Cerebellar cortex (tissue), 1 donor: ENCODE results near the gene TTLL1.
"Not testable (repeated sequence)": the region's sequence is repeated elsewhere in the genome, so short reads cannot be mapped to it uniquely, and the experiment has no call there.

Experiments used
- DNase-seq: peaks from one replicate; pipeline ENCODE4 v3.0.0-alpha.2; 2015; ENCODE audit warnings: low spot score

Gene TTLL1

DNA sequence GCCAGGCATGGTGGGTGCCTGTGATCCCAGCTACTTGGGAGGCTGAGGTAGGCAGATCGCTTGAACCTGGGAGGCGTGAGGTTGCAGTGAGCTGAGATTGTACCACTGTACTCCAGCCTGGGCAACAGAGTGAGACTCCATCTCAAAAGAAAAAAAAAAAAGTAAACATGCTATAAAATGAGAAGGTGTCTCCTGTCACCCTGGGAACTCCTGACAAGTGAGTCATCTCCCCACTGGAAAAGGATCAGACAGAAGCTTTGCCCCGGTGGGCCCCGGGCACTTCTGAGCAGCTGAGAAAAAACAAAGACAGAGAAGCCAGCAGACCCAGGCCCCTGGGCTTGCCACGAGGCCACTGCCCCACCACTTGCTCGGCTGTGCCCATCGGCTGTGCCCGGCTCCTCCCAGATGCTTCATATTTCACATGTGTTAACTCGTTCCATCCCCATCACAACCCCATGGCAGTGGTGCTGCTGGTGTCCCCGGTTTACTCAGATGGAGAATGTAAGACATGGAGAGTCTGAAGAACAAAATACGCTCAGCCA, 22.3 kb downstream of the TTLL1 start:
- DNase-seq, result no peak

DNA sequence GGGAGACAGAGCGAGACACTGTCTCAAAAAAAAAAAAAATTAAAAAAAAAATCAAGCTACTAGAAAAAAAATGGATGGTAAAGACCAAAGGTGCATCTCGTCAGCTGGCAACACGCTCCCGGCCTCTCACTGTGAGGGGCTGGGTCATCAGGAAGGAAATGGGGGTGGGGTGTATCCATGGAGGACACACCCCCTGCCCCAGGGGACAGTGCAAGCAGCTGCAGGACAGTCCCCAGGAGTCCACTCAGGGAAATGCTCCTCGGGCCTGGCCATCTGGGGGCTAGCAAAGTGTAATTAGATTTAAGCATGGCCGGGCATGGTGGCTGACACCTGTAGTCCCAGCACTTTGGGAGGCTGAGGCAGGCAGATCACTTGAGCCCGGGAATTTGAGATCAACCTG, 23.1 kb downstream of the TTLL1 start:
- no peak for DNase-seq

DNA sequence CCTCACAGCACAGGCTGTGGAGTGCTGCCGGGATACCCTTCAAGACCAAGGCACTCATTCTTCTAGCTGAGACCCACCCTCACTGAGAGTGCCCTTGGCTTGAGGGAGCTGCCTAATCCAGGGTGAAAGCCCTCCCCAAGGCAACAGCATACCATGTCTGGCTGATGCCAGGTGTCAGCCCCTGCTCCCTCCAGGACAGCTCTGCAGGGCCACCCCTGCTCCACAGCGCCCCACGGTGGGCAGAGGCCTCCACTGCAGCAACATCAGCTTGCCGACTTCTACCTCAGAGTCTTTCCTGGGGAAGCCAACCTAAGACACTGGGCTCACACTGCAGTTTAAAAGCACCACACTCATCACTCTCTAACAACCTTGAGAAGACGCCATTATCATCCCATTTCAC, 29.0 kb downstream of the TTLL1 start:
- DNase-seq, result peak; percentile 16

DNA sequence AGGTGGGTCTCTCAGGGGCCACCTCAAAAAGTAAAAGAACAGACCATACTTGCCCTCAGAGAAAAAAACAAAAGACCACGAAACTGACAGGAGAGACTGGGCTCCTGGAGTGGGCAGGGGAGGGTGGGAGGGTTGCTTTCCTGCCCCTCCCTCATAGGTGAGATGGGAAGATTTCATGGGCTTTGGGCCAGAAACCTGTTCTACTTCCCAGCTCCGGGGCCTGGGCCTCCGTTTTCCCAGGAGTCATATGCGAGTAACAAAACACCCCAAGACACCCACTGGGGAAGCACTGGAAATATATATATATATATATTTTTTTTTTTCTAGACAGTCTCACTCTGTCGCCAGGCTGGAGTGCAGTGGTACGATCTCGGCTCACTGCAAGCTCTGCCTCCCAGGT, 31.6 kb downstream of the TTLL1 start:
- no peak for DNase-seq

DNA sequence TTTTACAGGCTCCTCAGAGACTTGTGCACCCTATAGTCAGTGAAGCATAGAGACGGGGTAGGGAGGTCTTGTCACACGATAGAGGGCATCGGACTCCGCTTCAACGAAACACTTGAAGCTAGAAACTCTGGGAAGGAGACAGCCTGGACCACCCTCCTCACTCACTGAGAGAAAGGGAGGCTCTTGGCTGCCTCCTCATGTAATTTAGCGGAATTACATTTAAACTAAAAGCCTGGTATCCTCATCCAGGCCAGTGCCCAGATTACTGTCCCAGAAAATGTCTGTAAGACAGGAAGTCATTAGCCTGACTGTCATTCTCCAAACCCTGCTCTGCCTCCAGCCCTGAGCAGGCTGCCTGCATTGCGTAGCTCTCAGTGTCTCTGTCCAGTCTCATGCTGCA, 36.0 kb downstream of the TTLL1 start:
- no peak for DNase-seq

DNA sequence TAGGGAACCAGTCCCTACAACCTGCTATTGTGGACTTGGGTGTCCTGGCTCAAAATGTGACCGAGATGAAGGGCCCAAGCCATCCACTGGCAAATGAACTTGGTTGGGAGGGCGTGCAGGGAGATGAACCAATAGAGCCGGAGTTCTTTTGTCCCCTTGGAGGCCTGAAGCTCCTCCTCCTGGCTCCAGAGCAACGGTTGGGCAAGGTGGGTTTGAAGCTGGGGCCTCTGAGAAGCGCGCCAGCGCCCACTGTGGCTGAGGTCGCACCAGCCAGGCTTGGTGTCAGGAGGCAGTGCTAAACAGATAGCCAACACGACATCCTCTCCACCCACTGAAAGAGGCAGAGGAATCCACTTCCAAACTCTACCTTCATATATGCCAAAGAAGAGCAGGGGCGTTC, 38.2 kb downstream of the TTLL1 start:
- DNase-seq, result no peak

DNA sequence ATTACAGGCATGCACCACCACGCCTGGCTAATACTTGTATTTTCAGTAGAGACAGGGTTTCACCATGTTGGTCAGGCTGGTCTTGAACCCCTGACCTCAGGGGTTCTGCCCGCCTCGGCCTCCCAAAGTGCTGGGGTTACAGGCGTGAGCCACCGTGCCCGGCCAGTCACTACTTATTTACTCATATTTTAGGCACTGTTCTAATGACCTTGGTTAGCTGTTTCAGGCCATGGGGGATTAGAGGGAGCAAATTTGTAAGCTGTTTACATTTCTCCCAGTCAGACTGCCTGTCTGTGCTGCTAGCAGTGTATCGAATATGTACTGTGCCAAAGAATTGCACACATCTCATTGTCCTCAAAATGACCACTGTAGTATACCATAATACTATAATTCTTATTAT, 41.6 kb downstream of the TTLL1 start:
- DNase-seq, result no peak

DNA sequence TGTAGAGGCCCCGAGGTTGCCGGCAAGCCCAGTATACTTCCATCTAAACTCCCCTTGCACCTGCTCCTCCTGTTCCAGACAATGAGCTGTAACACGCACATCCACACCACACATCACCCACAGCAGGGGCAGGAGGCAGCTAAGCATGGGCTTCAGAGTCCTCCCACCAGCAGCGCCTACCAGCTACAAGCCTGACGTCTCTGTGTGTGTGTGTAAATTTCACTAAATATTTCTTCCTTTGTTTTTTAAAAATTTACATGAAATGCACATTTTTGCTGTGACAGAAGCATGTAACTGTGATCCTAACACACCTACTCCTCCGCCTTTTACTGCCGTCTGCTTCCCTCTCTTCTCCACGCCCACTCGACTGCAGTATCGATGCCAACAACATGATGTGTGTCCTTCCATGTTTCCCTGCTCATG, 44.9 kb downstream of the TTLL1 start:
- no peak for DNase-seq

DNA sequence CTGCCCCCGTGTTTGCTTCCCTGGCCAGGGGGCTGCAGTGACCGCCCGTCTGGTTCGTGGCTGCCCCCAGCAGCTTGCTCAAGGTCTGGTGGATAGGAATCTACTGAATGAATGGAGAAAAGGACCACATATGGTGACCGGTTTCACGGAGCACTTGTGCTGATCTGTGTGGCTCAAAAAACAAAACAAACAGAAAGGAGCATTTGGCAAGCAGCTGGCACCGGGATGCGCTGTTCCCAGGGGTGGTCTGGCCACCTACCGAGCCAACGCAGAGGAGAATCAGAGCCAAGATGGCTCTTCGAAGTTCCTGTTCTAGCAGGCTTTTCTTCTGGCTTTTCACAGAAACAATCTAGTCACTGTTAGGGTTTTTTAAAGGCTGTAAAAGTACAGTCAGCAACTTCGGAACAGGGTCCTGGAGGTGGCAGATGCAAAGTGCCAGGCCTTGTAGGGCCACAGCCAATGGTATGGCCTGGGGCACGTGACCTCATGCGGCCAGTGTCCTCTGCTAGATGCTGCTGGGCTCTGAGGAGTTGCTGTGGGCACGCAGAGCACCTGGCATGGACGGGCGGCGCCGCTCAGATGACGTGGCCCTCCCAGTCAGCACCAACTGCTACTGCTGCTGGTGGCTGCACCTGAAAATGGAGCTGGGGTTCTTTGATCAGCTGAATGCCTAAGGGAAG, 47.0 kb downstream of the TTLL1 start:
- peak; percentile 83 for DNase-seq

DNA sequence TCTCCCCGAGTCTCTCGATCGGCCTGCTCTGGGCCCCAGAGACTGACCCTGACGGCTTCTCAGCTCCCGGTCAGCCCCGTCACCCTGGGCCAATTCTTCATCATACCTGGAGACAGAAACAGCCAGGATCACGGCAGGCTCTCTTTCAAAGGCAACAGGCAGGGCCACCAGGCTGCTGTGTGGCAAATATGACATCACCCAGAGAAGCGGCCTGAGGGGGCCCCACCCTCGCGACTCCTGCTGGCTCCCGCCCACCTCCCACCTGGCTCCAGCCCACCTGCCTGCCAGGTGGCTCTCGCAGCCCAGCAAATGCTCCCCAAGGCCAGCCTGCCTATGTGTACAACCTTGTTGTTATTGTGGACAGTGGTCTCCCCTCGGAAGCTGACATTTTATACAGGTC, 49.4 kb downstream of the TTLL1 start:
- no peak for DNase-seq

DNA sequence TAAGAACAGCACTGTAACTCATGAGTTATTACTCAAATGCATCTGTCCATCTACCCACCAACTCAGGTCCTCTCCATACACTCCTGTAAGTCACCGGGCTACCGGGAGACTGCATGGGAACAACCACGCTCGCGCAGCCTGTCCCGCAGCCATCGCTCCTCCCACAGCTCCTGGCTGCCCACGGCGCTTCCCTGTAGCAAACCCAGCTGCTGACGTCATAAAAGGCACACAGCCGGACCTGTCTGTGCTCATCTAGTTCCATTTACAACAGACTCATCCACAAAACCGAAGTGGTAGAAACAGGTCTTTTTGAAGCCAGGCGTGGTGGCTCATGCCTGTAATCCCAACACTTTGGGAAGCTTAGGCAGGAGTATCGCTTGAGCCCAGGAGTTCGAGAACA, 50.9 kb downstream of the TTLL1 start:
- no peak for DNase-seq

DNA sequence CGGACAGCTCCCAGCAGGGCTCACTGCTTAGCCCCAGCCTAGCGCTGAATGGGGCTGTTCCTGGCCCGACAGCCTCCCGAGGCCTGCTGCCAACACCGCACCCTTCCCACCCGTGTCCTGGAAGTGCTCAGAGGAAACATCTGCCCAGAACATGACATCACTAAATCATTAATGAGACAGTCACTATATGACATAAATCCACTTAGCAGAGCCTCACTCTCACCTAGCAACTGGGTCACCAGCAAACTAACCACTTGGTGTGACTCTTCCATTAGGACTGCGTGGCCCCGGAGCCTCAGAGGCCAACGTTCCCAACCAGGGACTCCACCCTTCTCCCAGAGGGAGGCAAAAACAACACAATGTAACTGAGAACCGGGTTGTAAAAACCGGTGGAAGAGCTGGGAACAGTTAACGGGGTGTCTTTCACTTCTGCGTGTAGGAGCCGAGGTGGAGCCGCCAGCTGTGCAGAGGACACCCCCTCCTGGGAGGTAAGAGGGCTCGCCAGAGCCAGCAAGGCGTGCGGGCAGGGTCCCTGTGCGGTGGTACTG, 52.8 kb downstream of the TTLL1 start:
- DNase-seq, result no peak

DNA sequence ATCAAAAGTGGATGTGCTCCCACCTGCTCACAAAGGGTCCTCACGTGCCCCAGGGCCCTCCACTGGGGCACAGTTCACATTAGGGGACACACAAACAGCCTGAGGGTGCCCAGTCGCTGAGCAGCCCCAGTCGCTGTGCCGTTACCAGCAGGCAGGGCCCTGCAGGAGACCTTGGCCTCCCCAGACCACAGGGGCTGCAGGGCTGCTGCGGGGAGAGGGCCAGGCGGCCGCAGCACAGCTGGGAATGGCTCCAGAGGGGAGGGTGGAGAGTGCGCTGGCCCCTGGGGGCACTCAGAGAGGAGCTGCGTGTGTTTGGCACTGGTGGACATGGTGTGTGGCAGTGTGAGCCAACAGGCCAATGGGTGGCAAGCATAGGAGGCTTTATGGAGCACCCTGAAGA, 53.9 kb downstream of the TTLL1 start:
- no peak for DNase-seq

DNA sequence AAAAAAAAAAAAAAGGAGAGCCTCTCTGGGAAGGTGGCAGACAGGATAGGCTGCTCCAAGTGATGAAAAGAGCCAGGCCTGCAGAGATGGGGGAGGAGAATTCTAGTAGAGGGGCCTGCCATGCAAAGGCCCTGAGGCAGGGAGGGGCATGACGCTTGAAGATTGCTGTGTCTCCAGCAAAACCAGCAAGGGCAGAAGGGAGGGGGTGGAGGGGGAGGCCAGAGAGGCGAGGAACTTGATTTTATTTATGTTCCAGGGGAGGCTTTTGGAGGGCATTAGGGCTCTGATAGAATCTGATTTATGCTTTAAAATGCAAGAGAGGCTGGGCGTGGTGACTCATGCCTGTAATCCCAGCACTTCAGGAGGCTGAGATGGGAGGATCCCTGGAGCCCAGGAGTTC, 57.6 kb downstream of the TTLL1 start:
- no peak for DNase-seq

DNA sequence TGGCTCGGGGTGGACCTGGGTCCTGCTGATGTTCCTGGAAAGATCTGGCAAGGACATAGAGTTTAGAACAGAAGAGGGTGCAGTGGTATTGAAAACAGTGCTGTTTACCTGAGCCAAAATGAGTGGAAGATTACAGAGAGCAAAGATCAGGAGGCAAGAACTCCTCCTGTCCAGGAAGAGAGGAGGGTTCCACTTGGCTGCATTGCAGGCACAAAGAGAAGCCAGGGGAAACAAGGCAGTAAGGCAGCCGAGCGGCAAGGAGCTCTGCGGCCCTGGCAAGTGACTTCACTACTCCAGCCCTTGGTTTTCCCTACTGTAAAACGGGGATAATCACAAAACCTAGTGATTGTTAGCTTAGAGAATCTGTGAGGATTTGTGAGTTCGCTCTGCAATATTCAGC, 70.6 kb downstream of the TTLL1 start:
- peak; percentile 42 for DNase-seq

DNA sequence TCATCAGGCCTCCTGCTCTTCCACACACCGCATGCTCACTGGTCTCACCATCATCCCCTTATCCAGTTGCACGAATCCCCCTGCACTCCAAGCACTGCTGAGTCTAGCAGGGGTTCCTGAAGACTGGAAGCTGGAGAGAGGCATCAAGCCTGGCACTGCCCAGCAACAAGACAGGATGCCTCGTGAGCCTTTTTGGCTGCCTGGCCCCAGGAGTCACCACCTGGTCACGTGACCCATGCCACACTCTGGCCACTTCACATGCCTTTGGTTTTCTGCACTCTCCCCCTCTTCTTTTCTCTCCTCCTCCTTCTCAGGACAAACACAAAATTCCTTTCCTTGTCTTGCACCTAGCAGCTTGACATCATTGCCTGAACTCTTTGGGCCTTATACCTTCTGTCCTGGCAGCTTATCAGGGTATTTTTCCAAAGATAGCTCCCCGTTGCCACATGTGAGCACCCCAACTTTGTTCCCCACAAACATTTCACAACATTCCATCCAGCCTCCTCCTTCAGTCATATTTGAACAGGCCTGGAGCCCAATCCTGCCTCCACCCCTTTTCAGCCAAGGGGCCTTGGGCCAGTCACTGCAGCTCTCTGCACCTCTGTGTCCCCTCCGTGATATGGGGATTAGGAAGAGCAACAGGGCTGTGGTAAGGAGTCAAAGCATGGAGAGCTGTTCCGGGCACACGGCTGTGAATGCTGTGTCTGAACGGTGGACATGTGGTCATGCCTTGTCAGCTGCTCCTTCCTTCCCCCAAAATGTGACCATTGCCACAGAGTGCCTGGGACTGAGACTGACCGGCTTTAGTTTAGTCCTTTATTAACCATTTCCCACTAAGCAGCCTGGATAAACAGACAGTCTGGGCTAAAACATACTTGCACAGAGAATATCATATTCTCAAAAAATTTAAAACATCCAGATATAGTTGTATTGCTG, 71.4 kb downstream of the TTLL1 start:
- DNase-seq, result no peak

DNA sequence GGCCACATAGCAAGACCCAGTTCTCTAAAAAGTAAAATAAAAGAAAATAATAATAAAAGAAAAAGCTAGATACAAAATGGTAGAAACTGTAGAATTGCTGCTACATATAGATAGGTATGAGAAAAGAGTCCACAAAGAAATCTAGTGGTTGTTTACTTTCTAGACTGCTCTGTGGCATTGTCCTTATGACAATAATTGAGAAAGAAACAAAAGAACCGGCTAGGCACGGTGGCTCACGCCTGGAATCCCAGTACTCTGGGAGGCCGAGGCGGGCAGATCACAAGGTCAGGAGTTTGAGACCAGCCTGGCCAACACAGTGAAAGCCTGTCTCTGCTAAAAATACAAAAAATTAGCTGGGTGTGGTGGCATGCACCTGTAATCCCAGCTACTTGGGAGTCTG, 73.0 kb downstream of the TTLL1 start:
- not testable (repeated sequence) for DNase-seq

DNA sequence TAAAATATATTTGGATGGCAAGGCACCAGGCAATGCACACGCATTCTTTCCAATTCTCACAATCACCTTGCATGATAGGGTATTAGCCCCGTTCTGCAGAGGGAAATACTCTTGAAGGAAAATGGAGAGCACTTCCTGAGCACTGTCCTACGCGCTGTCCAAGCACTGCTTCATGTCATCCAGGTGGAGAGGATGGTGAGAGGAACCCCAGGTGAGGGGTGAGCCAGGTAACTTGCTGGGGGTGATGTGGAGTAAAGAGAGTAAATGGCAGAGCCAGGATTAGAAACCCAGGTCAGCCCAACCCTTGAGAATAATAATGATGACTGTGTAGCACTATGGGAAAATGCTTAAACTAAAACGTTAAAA, 73.5 kb downstream of the TTLL1 start:
- DNase-seq, result no peak

DNA sequence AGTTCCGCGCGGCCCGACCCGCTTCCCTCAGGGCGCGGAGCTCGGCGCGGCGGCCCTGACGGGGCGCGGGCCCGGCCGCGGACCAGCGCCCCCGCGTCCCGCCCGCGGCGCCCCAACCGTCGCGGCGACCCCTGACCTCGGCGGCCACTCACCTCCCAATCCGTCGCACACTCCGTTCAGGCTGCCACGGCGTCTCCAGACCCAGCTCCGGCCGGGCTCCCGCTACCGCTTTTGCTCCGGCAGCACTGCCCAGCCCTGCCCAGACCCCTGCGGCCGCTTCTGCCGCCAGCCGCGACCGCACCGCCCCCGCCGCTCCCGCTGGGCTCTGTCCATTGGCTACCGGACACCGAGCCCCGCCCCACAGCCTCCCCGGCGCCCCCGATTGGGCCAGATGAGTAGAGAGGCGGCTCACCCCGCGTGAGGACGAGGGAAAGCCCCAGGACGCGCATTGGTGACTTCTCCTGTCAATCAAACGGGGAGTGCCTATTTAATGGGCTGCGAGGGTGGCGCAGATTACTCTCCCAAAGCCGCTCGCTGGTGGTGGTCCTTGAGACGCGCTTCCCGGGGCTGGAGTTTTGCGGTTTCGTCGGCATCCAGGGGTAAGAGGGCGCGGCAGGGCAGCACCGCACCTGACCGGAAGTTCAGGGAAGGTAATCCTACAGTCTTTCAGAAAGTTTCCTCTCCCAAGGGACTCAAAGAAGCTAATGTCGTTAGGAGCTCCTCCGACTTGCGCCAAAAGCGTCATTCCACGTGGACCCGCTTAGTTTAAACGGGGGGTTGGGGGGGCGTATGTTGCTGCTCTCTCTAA, 74.1 kb downstream of the TTLL1 start, which contains the start of gene PACSIN2:
PACSIN2 (minus strand) TSS at position 281 of the 808 bp plus-strand sequence. CDS start 103,069 bp downstream, outside the sequence.
- peak; percentile 99 for DNase-seq

DNA sequence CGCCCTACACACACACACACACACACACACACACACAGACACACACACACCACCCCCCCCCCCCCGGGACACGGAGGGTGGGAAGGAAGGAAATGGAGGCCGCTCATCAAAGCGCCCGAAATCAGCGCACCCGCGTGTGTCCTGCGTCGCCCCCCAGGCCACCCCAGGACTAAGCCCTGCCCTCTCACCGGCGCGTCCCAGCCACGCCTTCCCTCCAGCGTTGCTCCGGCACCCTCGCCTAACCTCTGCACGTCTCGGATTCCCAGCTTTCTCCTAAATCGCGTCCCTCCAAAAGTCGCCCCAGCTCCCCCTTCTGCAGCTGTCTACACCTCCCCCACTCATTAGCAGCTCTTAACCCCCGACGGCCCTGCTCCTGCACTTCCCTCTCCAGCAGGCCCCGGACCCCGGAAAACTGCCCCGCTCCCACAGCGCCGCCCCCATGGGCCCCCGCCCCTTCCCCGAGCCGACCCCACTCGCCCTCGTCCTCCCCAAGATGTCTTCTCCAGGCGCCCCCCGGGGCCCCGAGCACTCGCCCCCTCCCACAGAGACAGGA, 74.8 kb downstream of the TTLL1 start:
- peak; percentile 30 for DNase-seq
